NCI-H146 treated with DMSO at 0.1 percent for 48 hours (cell line): ENCODE measurements around the gene GALNT12.

Source experiments
- DNase-seq: peaks from one replicate; lab custom pipeline; 2025; ENCODE audit not compliant: unreplicated experiment; lab: John Stamatoyannopoulos, UW

GALNT12 gene

GRCh38 chr9:98801561-98801960 is 5.9 kb upstream of the GALNT12 start:
- no peak for DNase-seq

DNA sequence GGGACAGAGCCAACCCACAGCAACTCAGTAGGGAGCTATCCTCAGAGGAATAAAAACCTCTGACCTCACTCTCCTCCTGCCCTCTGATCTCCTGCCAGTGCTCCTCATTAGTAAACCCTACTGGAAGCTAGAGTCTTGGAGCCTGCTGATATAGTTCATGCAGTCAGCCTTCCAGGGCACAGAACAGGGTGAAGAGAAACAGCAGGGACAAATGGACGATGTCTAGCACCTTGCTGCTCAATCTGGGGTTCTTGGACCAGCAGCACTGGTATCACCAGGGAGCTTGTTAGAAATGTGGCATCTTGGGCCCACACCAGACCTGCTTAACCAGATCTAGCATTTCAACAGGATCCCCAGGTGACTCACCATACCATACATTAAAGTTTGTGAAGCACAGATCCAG is 5.5 kb upstream of the GALNT12 start:
- DNase-seq, result no peak

- DNase-seq, result no peak
Measured at GRCh38 chr9:98804083-98804482, 3.4 kb upstream of the GALNT12 start.

- no peak for DNase-seq
Measured at GRCh38 chr9:98805506-98806272, 1.8 kb upstream of the GALNT12 start.

DNA sequence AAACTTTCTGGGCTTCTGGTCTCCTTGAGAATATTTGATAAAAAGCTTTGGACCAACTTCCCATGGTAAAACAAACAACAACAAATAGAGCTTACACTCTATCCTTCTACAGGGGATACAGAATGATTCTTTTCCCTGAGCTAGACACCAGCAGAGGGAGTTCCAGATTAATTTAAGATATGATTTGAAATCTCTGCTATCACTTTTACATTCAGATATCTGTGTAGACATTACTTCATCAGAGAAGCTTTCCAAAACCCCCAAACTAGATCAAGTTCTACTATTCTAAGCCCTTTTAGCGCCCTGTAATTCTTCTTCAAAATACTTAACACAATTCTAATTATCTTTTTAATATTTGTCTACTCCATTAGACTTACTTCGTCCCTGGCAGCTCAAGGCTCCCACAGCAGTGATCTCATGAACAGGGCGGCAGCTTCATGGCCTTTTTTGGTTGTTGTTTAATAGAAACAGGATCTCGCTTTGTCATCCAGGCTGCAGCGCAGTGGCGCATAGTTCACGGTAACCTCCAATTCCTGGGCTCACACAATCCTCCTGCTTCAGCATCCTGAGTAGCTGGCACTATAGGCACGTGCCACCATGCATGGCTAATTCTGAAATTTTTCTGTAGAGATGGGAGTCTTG is 955 bp upstream of the GALNT12 start:
- no peak for DNase-seq

DNA sequence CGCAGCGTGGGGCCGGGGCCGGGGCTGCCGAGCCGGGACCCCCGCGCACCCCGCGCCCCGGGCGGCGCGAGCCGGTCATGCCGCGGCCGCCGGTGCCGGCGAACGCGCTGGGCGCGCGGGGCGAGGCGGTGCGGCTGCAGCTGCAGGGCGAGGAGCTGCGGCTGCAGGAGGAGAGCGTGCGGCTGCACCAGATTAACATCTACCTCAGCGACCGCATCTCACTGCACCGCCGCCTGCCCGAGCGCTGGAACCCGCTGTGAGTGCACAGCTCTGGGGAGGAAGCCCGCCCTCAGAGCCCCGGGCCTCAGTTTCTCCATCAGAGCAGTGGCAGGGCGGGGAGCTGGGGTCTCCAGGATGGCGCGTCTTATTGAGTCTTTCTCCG is 335 bp downstream of the GALNT12 start:
- no peak for DNase-seq

GRCh38 chr9:98808411-98808815 is 943 bp downstream of the GALNT12 start:
- peak; percentile 21 for DNase-seq

DNA sequence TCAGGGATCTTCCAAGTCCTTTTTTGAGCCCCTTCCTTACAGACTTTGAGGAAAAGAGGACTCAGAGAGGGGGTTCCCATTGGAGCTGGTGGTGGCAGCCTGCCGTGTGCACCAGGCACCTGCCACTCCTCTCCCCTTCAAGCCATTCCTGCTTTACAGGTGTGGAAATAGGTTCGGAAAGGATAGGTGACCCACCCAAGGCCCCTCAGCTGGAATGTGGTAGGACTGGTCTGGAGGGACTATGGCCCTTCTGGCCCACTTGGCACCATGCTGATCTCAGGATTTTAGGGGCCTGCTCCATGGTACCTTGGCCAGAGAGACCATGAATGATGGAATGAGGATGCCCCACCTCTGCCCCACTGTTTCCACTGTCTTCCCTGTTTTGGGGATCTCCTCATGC is 1.4 kb downstream of the GALNT12 start:
- DNase-seq, result no peak

- DNase-seq, result peak; percentile 12
Measured at GRCh38 chr9:98809311-98810101, 2.0 kb downstream of the GALNT12 start.

DNA sequence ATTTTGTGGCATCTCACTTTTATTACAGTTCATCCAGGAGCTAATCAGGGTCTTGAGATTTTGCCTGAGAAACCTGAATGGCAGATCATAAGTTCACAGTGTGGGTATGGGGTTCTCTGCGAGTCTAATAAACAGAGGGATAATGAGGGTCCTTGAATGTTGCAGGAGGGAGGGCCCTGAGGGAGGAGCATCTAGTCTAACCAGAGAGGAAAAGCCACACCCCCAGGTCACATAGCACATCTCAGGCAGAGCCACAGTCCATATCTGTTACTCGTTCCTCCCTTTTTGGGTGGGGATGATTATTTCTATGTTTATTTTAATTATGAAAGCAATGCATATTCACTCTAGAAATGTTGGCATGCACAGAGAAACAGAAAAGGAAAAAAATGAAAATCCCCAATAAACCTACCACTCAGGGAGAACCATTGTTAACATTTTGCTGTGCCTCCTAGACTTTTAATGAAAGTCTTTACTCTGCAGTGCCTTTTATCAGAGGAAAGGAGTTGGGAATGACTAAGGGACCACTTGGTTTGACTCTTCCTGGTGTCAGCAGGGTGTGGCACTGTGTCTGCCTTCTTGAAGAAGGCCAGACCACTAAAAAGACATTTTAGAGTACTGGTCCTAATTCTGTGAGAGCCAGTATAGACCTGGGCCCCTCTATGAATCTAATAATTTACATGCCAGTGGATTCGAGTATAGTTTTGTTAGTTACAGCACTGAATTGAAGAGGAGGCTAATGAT is 2.8 kb downstream of the GALNT12 start:
- DNase-seq, result no peak

- DNase-seq, result no peak
Measured at GRCh38 chr9:98811051-98811650, 3.7 kb downstream of the GALNT12 start.

DNA sequence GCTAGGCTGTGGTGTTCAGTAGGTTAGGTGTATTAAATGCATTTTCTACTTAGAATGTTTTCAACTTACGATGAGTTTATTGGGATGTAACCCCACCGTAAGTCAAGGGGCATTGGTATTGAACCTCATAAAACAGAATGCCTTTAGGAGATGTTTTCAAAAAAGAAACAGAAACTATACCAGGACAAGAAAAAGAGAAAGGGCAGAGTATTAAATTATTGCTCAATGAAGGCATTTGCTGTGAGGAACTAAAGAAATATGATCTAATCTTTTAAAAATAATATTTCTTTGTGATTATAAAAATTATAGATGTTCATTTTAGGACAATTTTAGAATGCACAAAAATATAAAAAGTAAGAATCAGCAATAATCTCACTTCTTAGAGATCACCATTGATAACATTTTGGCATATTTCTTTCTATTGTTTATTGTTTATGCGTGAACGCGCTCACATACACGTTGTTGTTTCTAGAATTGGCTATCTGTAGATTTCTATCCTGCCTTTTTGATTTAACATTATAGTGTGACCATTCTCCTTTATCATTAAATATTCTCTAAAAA is 8.0 kb downstream of the GALNT12 start:
- no peak for DNase-seq

GRCh38 chr9:98818764-98819163 is 11.3 kb downstream of the GALNT12 start:
- no peak for DNase-seq

GRCh38 chr9:98819231-98819630 is 11.8 kb downstream of the GALNT12 start:
- DNase-seq, result no peak

- DNase-seq, result no peak
Measured at GRCh38 chr9:98821831-98822230, 14.4 kb downstream of the GALNT12 start.

GRCh38 chr9:98822661-98823060 is 15.2 kb downstream of the GALNT12 start:
- no peak for DNase-seq

- no peak for DNase-seq
Measured at GRCh38 chr9:98823666-98824334, 16.3 kb downstream of the GALNT12 start.

DNA sequence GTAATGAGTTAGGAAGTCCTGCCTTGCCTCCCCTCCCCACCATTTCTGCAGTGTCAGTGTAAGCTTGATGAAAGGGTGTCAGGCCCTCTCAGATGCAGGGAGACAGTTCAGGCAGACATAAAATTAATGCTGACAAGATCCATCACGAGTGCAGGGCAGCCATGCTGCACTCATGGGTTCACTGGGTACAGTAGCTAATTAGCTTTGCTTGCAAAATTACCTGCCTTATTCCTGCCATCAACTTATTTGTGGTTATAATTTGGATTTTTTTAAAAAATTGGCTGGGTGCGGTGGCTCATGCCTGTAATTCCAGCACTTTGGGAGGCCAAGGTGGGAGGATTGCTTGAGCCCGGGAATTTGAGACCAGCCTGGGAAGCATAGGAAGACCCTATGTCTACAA is 17.9 kb downstream of the GALNT12 start:
- DNase-seq, result no peak

DNA sequence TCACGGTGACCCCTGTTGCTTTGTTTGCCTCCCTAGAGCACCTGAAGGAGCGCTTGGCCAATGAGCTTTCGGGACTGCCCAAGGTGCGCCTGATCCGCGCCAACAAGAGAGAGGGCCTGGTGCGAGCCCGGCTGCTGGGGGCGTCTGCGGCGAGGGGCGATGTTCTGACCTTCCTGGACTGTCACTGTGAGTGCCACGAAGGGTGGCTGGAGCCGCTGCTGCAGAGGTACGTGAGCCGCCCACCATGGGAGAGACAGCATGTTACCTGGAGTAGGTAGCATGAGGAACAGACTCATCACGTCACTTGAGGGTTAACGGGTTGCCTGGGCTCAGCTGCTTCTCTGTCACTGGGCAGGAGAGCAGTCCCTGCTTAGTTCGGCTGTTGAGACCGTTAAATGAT is 19.2 kb downstream of the GALNT12 start:
- DNase-seq, result no peak

- DNase-seq, result no peak
Measured at GRCh38 chr9:98829766-98830165, 22.3 kb downstream of the GALNT12 start.
